Neural cell (in vitro differentiated cells): ENCODE results near the gene ANO9. TPM values are rescaled to one million over a fixed set of nuclear protein-coding genes. Genes with fewer than 3 reads are reported as not detected.

Source experiments
- H2AFZ ChIP-seq: fragments of 200-600, 300-800 bp; sonication (generic), shearing (Covaris generic); 2 replicates; pipeline ENCODE4 v1.6.0; 2014; ENCODE audit warnings: low read depth, mild to moderate bottlenecking, antibody characterized with exemption, low read length, moderate library complexity
- H3F3A ChIP-seq: fragments of 200-600 bp; shearing (Covaris generic); 2 replicates; pipeline ENCODE4 v1.6.1; 2016; ENCODE audit warnings: mild to moderate bottlenecking, moderate library complexity, mixed read lengths, antibody characterized with exemption, low read length; ENCODE audit not compliant: insufficient read depth, poor library complexity, severe bottlenecking
- H3K27ac ChIP-seq: fragments of 200-600, 300-800 bp; sonication (generic), shearing (Covaris generic); 2 replicates; pipeline ENCODE4 v1.5.1; 2014; ENCODE audit warnings: mild to moderate bottlenecking, low read length, moderate library complexity
- H3K27me3 ChIP-seq: fragments of 300-800, 200-600 bp; sonication (generic), shearing (Covaris generic); 2 replicates; pipeline ENCODE4 v1.6.0; 2014; ENCODE audit warnings: mild to moderate bottlenecking, low read depth, low read length, moderate library complexity; ENCODE audit not compliant: insufficient read depth
- H3K36me3 ChIP-seq: fragments of 300-800, 200-600 bp; sonication (generic), shearing (Covaris generic); 2 replicates; pipeline ENCODE4 v1.5.1; 2014; ENCODE audit warnings: mild to moderate bottlenecking, antibody characterized with exemption, low read length, moderate library complexity; ENCODE audit not compliant: insufficient read depth
- H3K4me2 ChIP-seq: fragments of 300-800, 200-600 bp; sonication (generic), shearing (Covaris generic); 2 replicates; pipeline ENCODE4 v1.6.0; 2014; ENCODE audit warnings: mild to moderate bottlenecking, low read length
- H3K4me3 ChIP-seq: fragments of 300-800, 200-600 bp; sonication (generic), shearing (Covaris generic); 2 replicates; pipeline ENCODE4 v1.5.1; 2014; ENCODE audit warnings: mild to moderate bottlenecking, low read length, moderate library complexity
- H3K79me2 ChIP-seq: fragments of 200-600 bp; shearing (Covaris generic); replicated peaks from 2 replicates; pipeline ENCODE4 v1.6.0; 2014; ENCODE audit warnings: mild to moderate bottlenecking, low read length, moderate library complexity; ENCODE audit not compliant: insufficient read depth
- H3K9ac ChIP-seq: fragments of 300-800, 200-600 bp; sonication (generic), shearing (Covaris generic); 2 replicates; pipeline ENCODE4 v1.6.1; 2016; ENCODE audit warnings: mild to moderate bottlenecking, low read length, mixed read lengths
- H3K9me2 ChIP-seq: fragments of 200-600 bp; shearing (Covaris generic); 2 replicates; pipeline ENCODE4 v1.6.1; 2016; ENCODE audit warnings: mild to moderate bottlenecking, low read length, mixed read lengths; ENCODE audit not compliant: insufficient read depth
- H3K9me3 ChIP-seq: fragments of 200-600, 300-800 bp; sonication (generic), shearing (Covaris generic); 2 replicates; pipeline ENCODE4 v1.6.1; 2016; ENCODE audit warnings: mild to moderate bottlenecking, mixed run types, low read length, moderate library complexity, mixed read lengths
- H4K20me1 ChIP-seq: fragments of 200-600 bp; shearing (Covaris generic); 2 replicates; pipeline ENCODE4 v1.6.1; 2016; ENCODE audit warnings: mild to moderate bottlenecking, mixed run types; ENCODE audit not compliant: insufficient read depth
- EP300 ChIP-seq: fragments of 450-650 bp; conservative IDR thresholded peaks from 2 replicates; pipeline ENCODE4 v1.6.1; 2014; ENCODE audit warnings: antibody characterized with exemption, mild to moderate bottlenecking, moderate library complexity; ENCODE audit not compliant: poor library complexity, severe bottlenecking
- EZH2 ChIP-seq: fragments of 200-600, 300-800 bp; shearing (Covaris generic), sonication (generic); IDR thresholded peaks from 2 replicates; pipeline ENCODE4 v1.6.1; 2014; ENCODE audit warnings: antibody characterized with exemption, low read length, borderline replicate concordance, mild to moderate bottlenecking; ENCODE audit not compliant: insufficient read depth, poor library complexity, severe bottlenecking
- MXI1 ChIP-seq: fragments of 450-650 bp; conservative IDR thresholded peaks from 2 replicates; pipeline ENCODE4 v1.6.1; 2014; ENCODE audit warnings: antibody characterized with exemption, mild to moderate bottlenecking; ENCODE audit not compliant: poor library complexity, severe bottlenecking
- POLR2AphosphoS5 ChIP-seq: IDR thresholded peaks from 2 replicates; pipeline ENCODE4 v1.6.1; 2012
- RAD21 ChIP-seq: fragments of 450-650 bp; conservative IDR thresholded peaks from 2 replicates; pipeline ENCODE4 v1.6.1; 2014; ENCODE audit warnings: antibody characterized with exemption, mild to moderate bottlenecking, moderate library complexity
- REST ChIP-seq: IDR thresholded peaks from 2 replicates; pipeline ENCODE4 v1.6.1; 2012; ENCODE audit warnings: borderline replicate concordance
- SMC3 ChIP-seq: fragments of 450-650 bp; conservative IDR thresholded peaks from 2 replicates; pipeline ENCODE4 v1.6.1; 2014; ENCODE audit warnings: antibody characterized with exemption, mild to moderate bottlenecking, moderate library complexity; ENCODE audit not compliant: poor library complexity
- TAF1 ChIP-seq: IDR thresholded peaks from 2 replicates; pipeline ENCODE4 v1.6.1; 2012; ENCODE audit warnings: low read depth
- polyA plus RNA-seq: library from polyadenylated mRNA; depleted of rRNA; stranded (reverse); fragments of >200 nt; gene quantifications from 2 replicates; pipeline ENCODE4 v1.2.3, GENCODE V29; 2014
- TF ChIP-seq, protein P1 (sequence below): fragments of 450-650 bp; IDR thresholded peaks from 2 replicates; pipeline ENCODE4 v1.5.1; 2014; ENCODE audit warnings: antibody characterized with exemption, mild to moderate bottlenecking, moderate library complexity; ENCODE audit not compliant: poor library complexity, severe bottlenecking

Gene ANO9
- polyA plus RNA-seq, 1 donor from 2014 or later = not detected

- H4K20me1 ChIP-seq = no peaks in the 10 kb centered on the region
- H3K27ac ChIP-seq = no peak overlapping the region
- H3K79me2 ChIP-seq = no peaks in the 10 kb centered on the region
- H3K9ac ChIP-seq = no peak overlapping the region
- no peaks in the 10 kb centered on the region for H3F3A ChIP-seq
- no peaks in the 10 kb centered on the region for H3K27me3 ChIP-seq
- no peaks in the 10 kb centered on the region for H3K9me2 ChIP-seq
- TF ChIP-seq REST = no peak
- TF ChIP-seq TAF1 = no peak
- TF ChIP-seq SMC3 = no peak
- TF ChIP-seq RAD21 = no peak
- TF ChIP-seq EZH2 = no peak
- no peak for TF ChIP-seq POLR2AphosphoS5
- no peak for TF ChIP-seq MXI1
- TF ChIP-seq EP300 = no peak
- H3K36me3 ChIP-seq = no peaks in the 10 kb centered on the region
- no peaks in the 10 kb centered on the region for H3K9me3 ChIP-seq
- no peak overlapping the region for H2AFZ ChIP-seq
- no peak overlapping the region for H3K4me3 ChIP-seq
- H3K4me2 ChIP-seq = no peak overlapping the region
These were observed 2.3 kb downstream of the ANO9 start for GRCh38 chr11:439315-440064.

GRCh38 chr11:438101-438844 is 3.5 kb downstream of the ANO9 start:
- TF ChIP-seq TAF1 = no peak
- no peak for TF ChIP-seq POLR2AphosphoS5
- TF ChIP-seq EZH2 = no peak
- no peak for TF ChIP-seq SMC3
- TF ChIP-seq REST = no peak
- TF ChIP-seq, protein P1, sequence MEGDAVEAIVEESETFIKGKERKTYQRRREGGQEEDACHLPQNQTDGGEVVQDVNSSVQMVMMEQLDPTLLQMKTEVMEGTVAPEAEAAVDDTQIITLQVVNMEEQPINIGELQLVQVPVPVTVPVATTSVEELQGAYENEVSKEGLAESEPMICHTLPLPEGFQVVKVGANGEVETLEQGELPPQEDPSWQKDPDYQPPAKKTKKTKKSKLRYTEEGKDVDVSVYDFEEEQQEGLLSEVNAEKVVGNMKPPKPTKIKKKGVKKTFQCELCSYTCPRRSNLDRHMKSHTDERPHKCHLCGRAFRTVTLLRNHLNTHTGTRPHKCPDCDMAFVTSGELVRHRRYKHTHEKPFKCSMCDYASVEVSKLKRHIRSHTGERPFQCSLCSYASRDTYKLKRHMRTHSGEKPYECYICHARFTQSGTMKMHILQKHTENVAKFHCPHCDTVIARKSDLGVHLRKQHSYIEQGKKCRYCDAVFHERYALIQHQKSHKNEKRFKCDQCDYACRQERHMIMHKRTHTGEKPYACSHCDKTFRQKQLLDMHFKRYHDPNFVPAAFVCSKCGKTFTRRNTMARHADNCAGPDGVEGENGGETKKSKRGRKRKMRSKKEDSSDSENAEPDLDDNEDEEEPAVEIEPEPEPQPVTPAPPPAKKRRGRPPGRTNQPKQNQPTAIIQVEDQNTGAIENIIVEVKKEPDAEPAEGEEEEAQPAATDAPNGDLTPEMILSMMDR = no peak
- TF ChIP-seq EP300 = no peak
- TF ChIP-seq MXI1 = no peak
- TF ChIP-seq RAD21 = no peak
- H3K27me3 ChIP-seq = no peaks in the 10 kb centered on the region
- no peak overlapping the region for H3K4me2 ChIP-seq
- no peak overlapping the region for H3K27ac ChIP-seq
- H3K9me2 ChIP-seq = no peaks in the 10 kb centered on the region
- H3K9me3 ChIP-seq = no peaks in the 10 kb centered on the region
- H3K36me3 ChIP-seq = no peaks in the 10 kb centered on the region
- no peaks in the 10 kb centered on the region for H3F3A ChIP-seq
- no peaks in the 10 kb centered on the region for H3K79me2 ChIP-seq
- no peak overlapping the region for H2AFZ ChIP-seq
- no peak overlapping the region for H3K9ac ChIP-seq
- no peaks in the 10 kb centered on the region for H4K20me1 ChIP-seq
- no peak overlapping the region for H3K4me3 ChIP-seq
